NCI-H446 (cell line): Measurements from ENCODE around the gene TPM2.

Experiments used
- DNase-seq, 2 experiments: peaks; one replicate each; lab custom pipeline; 2025; lab: John Stamatoyannopoulos, UW

Gene TPM2

GRCh38 chr9:35718721-35719511 lies 29.2 kb upstream of the TPM2 start:
- no peak for DNase-seq

- no peak for DNase-seq
These were observed 27.6 kb upstream of the TPM2 start for GRCh38 chr9:35717132-35717870.

GRCh38 chr9:35716230-35716629 lies 26.5 kb upstream of the TPM2 start:
- peak in 1 of 2 experiments; percentile 28 for DNase-seq

- no peak for DNase-seq
These were observed 25.0 kb upstream of the TPM2 start for GRCh38 chr9:35714579-35715252.

GRCh38 chr9:35714123-35714522 lies 24.4 kb upstream of the TPM2 start:
- no peak for DNase-seq

GRCh38 chr9:35713578-35713977 lies 23.9 kb upstream of the TPM2 start:
- no peak for DNase-seq

- no peak for DNase-seq
These were observed 23.2 kb upstream of the TPM2 start for GRCh38 chr9:35712762-35713400.

- no peak for DNase-seq
These were observed 22.0 kb upstream of the TPM2 start for GRCh38 chr9:35711501-35712428.

- no peak for DNase-seq
These were observed 21.2 kb upstream of the TPM2 start for GRCh38 chr9:35710818-35711500.

- no peak for DNase-seq
These were observed 18.4 kb upstream of the TPM2 start for GRCh38 chr9:35708146-35708545.

- DNase-seq = no peak
These were observed 17.2 kb upstream of the TPM2 start for GRCh38 chr9:35706951-35707350.

GRCh38 chr9:35705836-35706430 lies 16.2 kb upstream of the TPM2 start:
- DNase-seq = peak in 1 of 2 experiments; percentile 23

GRCh38 chr9:35705372-35705771 lies 15.6 kb upstream of the TPM2 start:
- no peak for DNase-seq

- no peak for DNase-seq
These were observed 14.4 kb upstream of the TPM2 start for GRCh38 chr9:35703906-35704672.

GRCh38 chr9:35702696-35703095 lies 13.0 kb upstream of the TPM2 start:
- no peak for DNase-seq

- DNase-seq = no peak
These were observed 11.2 kb upstream of the TPM2 start for GRCh38 chr9:35700942-35701341.

- DNase-seq = no peak
These were observed 10.3 kb upstream of the TPM2 start for GRCh38 chr9:35700031-35700430.

- no peak for DNase-seq
These were observed 8.5 kb upstream of the TPM2 start for GRCh38 chr9:35698231-35698630.

- no peak for DNase-seq
These were observed 7.8 kb upstream of the TPM2 start for GRCh38 chr9:35697486-35697885.
